K562 (cell line): ENCODE data around the gene ZNF691. TPM values are rescaled to one million over a fixed set of nuclear protein-coding genes. Genes with fewer than 3 reads are reported as not detected.

ENCODE experiments used
- CTCF ChIP-seq, 3 experiments: IDR thresholded peaks in 2 of 3; conservative IDR thresholded peaks in 1 of 3; 2 replicates each; pipeline ENCODE4 v1.5.1; 2011 to 2012; ENCODE audit warnings: low read length in 3 of 3, mild to moderate bottlenecking in 3 of 3, control low read depth in 2 of 3, improper control_type of control experiment in 1 of 3, inconsistent platforms in 1 of 3, low read depth in 1 of 3, mixed read lengths in 1 of 3, moderate library complexity in 1 of 3; ENCODE audit not compliant: insufficient read depth in 2 of 3
- CXXC5 ChIP-seq: fragments of 250-450 bp; sonication (Bioruptor Pico); IDR thresholded peaks from 2 replicates; pipeline ENCODE4 v1.8.0; 2022; ENCODE audit warnings: inconsistent platforms, mild to moderate bottlenecking, moderate library complexity
- E2F1 ChIP-seq: sonication (generic); formaldehyde crosslinking; IDR thresholded peaks from 2 replicates; pipeline ENCODE4 v1.8.1; 2023; ENCODE audit warnings: mild to moderate bottlenecking, missing genetic modification reagents, moderate library complexity
- HDGF ChIP-seq: fragments of 450-650 bp; IDR thresholded peaks from 2 replicates; pipeline ENCODE4 v1.6.1; 2016
- LCOR ChIP-seq: sonication (generic); formaldehyde crosslinking; IDR thresholded peaks from 2 replicates; pipeline ENCODE4 v1.8.0; 2022; ENCODE audit warnings: mild to moderate bottlenecking, missing genetic modification reagents
- SIN3B ChIP-seq: fragments of 450-650 bp; IDR thresholded peaks from 2 replicates; pipeline ENCODE4 v1.6.1; 2017; ENCODE audit warnings: low read depth, mild to moderate bottlenecking, moderate library complexity
- THAP7 ChIP-seq: fragments of 250-450 bp; sonication (Bioruptor Pico); IDR thresholded peaks from 2 replicates; pipeline ENCODE4 v1.5.0; 2021
- ZNF592 ChIP-seq: fragments of 450-650 bp; IDR thresholded peaks from 2 replicates; pipeline ENCODE4 v1.6.1; 2017; ENCODE audit warnings: antibody characterized with exemption, mild to moderate bottlenecking
- polyA plus RNA-seq, 8 experiments: library from polyadenylated mRNA; depleted of rRNA in 4 of 8; stranded (reverse) in 5 of 8; unstranded in 3 of 8; fragments of >200 nt; fragmentation: Nextera tagmentation in 2 of 8; fragmentation: Illumina TruSeq in 1 of 8; extraction: Ambion mirVana in 2 of 8; extraction: Trizol in 1 of 8; gene quantifications; 2 replicates each; pipeline versions ENCODE4 v1.2.1 to v1.2.3, GENCODE V29; 2011 to 2014; ENCODE audit warnings: inconsistent platforms in 1 of 8, missing spikeins in 1 of 8
- total RNA-seq, 7 experiments: library from RNA; depleted of rRNA in 6 of 7; stranded (reverse); fragments of >200 nt in 6 of 7; fragmentation: Illumina TruSeq in 2 of 7; extraction: Trizol in 2 of 7; gene quantifications; 2 replicates each; pipeline versions ENCODE4 v1.2.1 to v1.2.3, GENCODE V29; 2011 to 2021; ENCODE audit warnings: low replicate concordance in 1 of 7

The ZNF691 gene
- total and polyA plus RNA-seq, 9 of the 15 experiments (the other 6 are each of a cell fraction or from before 2014, with no cell fraction given): 10.7 to 30.4 (median 14.8) TPM

GRCh38 chr1:42815941-42816584, 30.4 kb upstream of the ZNF691 start (continued):
- TF ChIP-seq CTCF (IDR thresholded peaks at IDR 0.05 in 2 of 3, conservative IDR thresholded peaks at IDR 0.05 in 1 of 3; ENCODE audit: insufficient read depth in 2 of 3, low read depth in 1 of 3, low read length in 3 of 3) (no peak), CXXC5 (CRISPR knock-in tag) (0 out of 2 replicates have a peak, but pooled peaks have one; percentile 8), THAP7 (no peak), ZNF592 (0 out of 2 replicates have a peak, but pooled peaks have one; percentile 32), HDGF (peak; percentile 65; the same call in 1 of the 2 replicates), LCOR (CRISPR knock-in tag) (no peak), SIN3B (no peak), E2F1 (CRISPR knock-in tag) (0 out of 2 replicates have a peak, but pooled peaks have one; percentile 54)
